CD8-positive, alpha-beta memory T cell (primary cell): ENCODE results near the gene GFOD1. TPM values are rescaled to one million over a fixed set of nuclear protein-coding genes. Genes with fewer than 3 reads are reported as not detected.

ENCODE experiments used
- CTCF ChIA-PET: fragments of 350-600 bp; sonication (Branson Sonifier 250); formaldehyde crosslinking; loops from one replicate; lab custom pipeline; 2021; ENCODE audit warnings: antibody characterized with exemption; lab: Charles Lee
- POLR2A ChIA-PET: fragments of 350-600 bp; sonication (Branson Sonifier 250); formaldehyde crosslinking; loops from one replicate; lab custom pipeline; 2021; ENCODE audit warnings: antibody characterized with exemption; lab: Charles Lee
- DNase-seq, 5 donors: peaks; one replicate each; pipeline versions ENCODE4 v3.0.0 to v3.0.0-alpha.2; 2020 to 2022; ENCODE audit warnings: mixed read lengths in 1 of 5
- H3K27ac ChIP-seq: one replicate; pipeline ENCODE4 v1.7.0; 2013; ENCODE audit warnings: low read depth, mild to moderate bottlenecking, low read length, moderate library complexity
- H3K27me3 ChIP-seq: 2 replicates; pipeline ENCODE4 v1.7.0; 2013; ENCODE audit warnings: low read length, mild to moderate bottlenecking; ENCODE audit not compliant: insufficient read depth, poor library complexity, severe bottlenecking
- H3K36me3 ChIP-seq: 2 replicates; pipeline ENCODE4 v1.7.0; 2013; ENCODE audit warnings: mild to moderate bottlenecking, low read length, moderate library complexity; ENCODE audit not compliant: insufficient read depth
- H3K4me1 ChIP-seq: 2 replicates; pipeline ENCODE4 v1.7.0; 2013; ENCODE audit warnings: mild to moderate bottlenecking, low read length, moderate library complexity; ENCODE audit not compliant: insufficient read depth
- H3K4me3 ChIP-seq: 2 replicates; pipeline ENCODE4 v1.7.0; 2013; ENCODE audit warnings: mild to moderate bottlenecking, low read length
- H3K9me3 ChIP-seq: 2 replicates; pipeline ENCODE4 v1.7.0; 2013; ENCODE audit warnings: mild to moderate bottlenecking, low read length
- H3K27ac Mint-ChIP-seq, 8 donors: one replicate each; pipeline ENCODE4 v1.8.0; 2020 to 2021; ENCODE audit warnings: mixed read lengths in 8 of 8, mild to moderate bottlenecking in 6 of 8, inconsistent platforms in 3 of 8, moderate library complexity in 3 of 8
- H3K27me3 Mint-ChIP-seq, 2 donors: one replicate each; pipeline ENCODE4 v1.8.0; 2020 to 2021; ENCODE audit warnings: mixed read lengths in 2 of 2, mild to moderate bottlenecking in 1 of 2, moderate library complexity in 1 of 2
- H3K36me3 Mint-ChIP-seq, 3 donors: one replicate each; pipeline ENCODE4 v1.8.0; 2020 to 2021; ENCODE audit warnings: mixed read lengths in 3 of 3, inconsistent platforms in 1 of 3, mild to moderate bottlenecking in 1 of 3
- H3K4me1 Mint-ChIP-seq, 3 donors: one replicate each; pipeline ENCODE4 v1.8.0; 2020 to 2021; ENCODE audit warnings: mixed read lengths in 3 of 3, inconsistent platforms in 1 of 3, mild to moderate bottlenecking in 1 of 3
- H3K4me3 Mint-ChIP-seq, 7 donors: one replicate each; pipeline ENCODE4 v1.8.0; 2020 to 2021; ENCODE audit warnings: mixed read lengths in 7 of 7, mild to moderate bottlenecking in 6 of 7, moderate library complexity in 4 of 7, inconsistent platforms in 2 of 7
- H3K9me3 Mint-ChIP-seq, 5 donors: one replicate each; pipeline ENCODE4 v1.8.0; 2020 to 2022; ENCODE audit warnings: mixed read lengths in 5 of 5, mild to moderate bottlenecking in 3 of 5, moderate library complexity in 2 of 5, inconsistent platforms in 1 of 5
- polyA plus RNA-seq: library from polyadenylated mRNA; unstranded; fragments of 300-500 nt; fragmentation: Illumina TruSeq; gene quantifications from one replicate; pipeline ENCODE4 v1.2.3, GENCODE V29; 2021
- total RNA-seq, 2 experiments: library from RNA; stranded (reverse); gene quantifications; one replicate each; pipeline ENCODE4 v1.2.3, GENCODE V29; 2021

GFOD1 gene
- total and polyA plus RNA-seq, 3 experiments from 2014 or later, result 3.6 to 8.7 (median 8.2) TPM

GRCh38 chr6:13451181-13451895 lies 36.1 kb downstream of the GFOD1 start:
- ChIA-PET POLR2A (no interaction called here), CTCF (interaction anchor here (1.2 kb wide), 1 partner anchor 16 kb away, joined by 3 read pairs; no protein-coding TSS in a partner anchor)
- Histone ChIP-seq H3K27ac (no peak overlapping the region), H3K27me3 (no peaks in the 10 kb centered on the region), H3K9me3 (no peaks in the 10 kb centered on the region), H3K4me3 (no peak overlapping the region), H3K4me1 (peaks cover 39% of the 10 kb centered on the region), H3K36me3 (no peaks in the 10 kb centered on the region)
- Mint-ChIP-seq H3K4me3 (no peak overlapping the region), H3K36me3 (peaks cover 0 to 3% (median 0%) of the 10 kb centered on the region in 3 donors), H3K27ac (peak overlapping the region in 1 of 8 donors; percentile 18), H3K27me3 (peaks cover 0 to 2% of the 10 kb centered on the region in 2 donors), H3K4me1 (peaks cover 37 to 57% (median 46%) of the 10 kb centered on the region in 3 donors), H3K9me3 (no peaks in the 10 kb centered on the region)
- DNase-seq, result no peak

DNA sequence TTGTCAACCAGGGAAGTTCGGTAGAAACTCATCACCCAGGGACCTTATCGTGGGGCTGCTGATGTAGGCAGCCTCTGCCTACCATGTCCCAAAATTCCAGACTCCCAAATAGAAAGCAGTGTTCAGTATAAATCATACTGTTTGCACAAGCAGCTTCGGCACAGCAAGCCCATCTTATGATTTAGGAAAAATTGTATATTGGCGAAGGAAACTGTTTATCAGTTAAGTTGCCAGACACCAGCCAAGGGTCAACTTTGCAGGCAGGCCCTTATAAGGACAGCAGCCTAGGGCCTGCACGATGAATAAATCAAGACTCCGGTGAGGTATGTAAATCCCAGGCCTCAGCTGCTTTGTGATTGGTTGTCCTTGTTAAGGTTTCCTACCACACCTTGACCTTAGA lies 36.8 kb downstream of the GFOD1 start:
- Histone ChIP-seq H3K36me3 (no peaks in the 10 kb centered on the region), H3K9me3 (no peaks in the 10 kb centered on the region), H3K4me3 (no peak overlapping the region), H3K27me3 (no peaks in the 10 kb centered on the region), H3K4me1 (peaks cover 36% of the 10 kb centered on the region), H3K27ac (no peak overlapping the region)
- Mint-ChIP-seq H3K4me3 (no peak overlapping the region), H3K27ac (peak overlapping the region in 1 of 8 donors; percentile 2), H3K36me3 (peaks cover 0 to 3% (median 0%) of the 10 kb centered on the region in 3 donors), H3K9me3 (no peaks in the 10 kb centered on the region), H3K4me1 (peaks cover 38 to 57% (median 44%) of the 10 kb centered on the region in 3 donors), H3K27me3 (peaks cover 0 to 2% of the 10 kb centered on the region in 2 donors)
- POLR2A ChIA-PET, result no interaction called here
- DNase-seq, result no peak
- CTCF ChIA-PET, result interaction anchor here (1.2 kb wide), 1 partner anchor 15 kb away, joined by 3 read pairs; no protein-coding TSS in a partner anchor

- POLR2A ChIA-PET, result no interaction called here
- no peaks in the 10 kb centered on the region for H3K36me3 ChIP-seq
- H3K27ac Mint-ChIP-seq, result peak overlapping the region in 6 of 8 donors; percentile 20 to 81 (median 66)
- H3K4me3 Mint-ChIP-seq, result peak overlapping the region in 4 of 7 donors; percentile 17 to 38 (median 26)
- H3K27ac ChIP-seq, result no peak overlapping the region
- no peaks in the 10 kb centered on the region for H3K27me3 Mint-ChIP-seq
- no peak for DNase-seq
- CTCF ChIA-PET, result no interaction called here
- no peak overlapping the region for H3K4me3 ChIP-seq
- H3K9me3 ChIP-seq, result no peaks in the 10 kb centered on the region
- H3K27me3 ChIP-seq, result no peaks in the 10 kb centered on the region
- H3K4me1 Mint-ChIP-seq, result peaks cover 23 to 37% (median 25%) of the 10 kb centered on the region in 3 donors
- H3K36me3 Mint-ChIP-seq, result peaks cover 0 to 3% (median 0%) of the 10 kb centered on the region in 3 donors
- H3K9me3 Mint-ChIP-seq, result no peaks in the 10 kb centered on the region
- H3K4me1 ChIP-seq, result peaks cover 13% of the 10 kb centered on the region
These were observed 39.3 kb downstream of the GFOD1 start for GRCh38 chr6:13447949-13448724.

GRCh38 chr6:13446381-13446780 lies 41.0 kb downstream of the GFOD1 start:
- H3K4me3 Mint-ChIP-seq, result no peak overlapping the region
- no peak overlapping the region for H3K4me3 ChIP-seq
- no peak for DNase-seq
- POLR2A ChIA-PET, result no interaction called here
- peaks cover 23 to 36% (median 23%) of the 10 kb centered on the region in 3 donors for H3K4me1 Mint-ChIP-seq
- no peaks in the 10 kb centered on the region for H3K9me3 Mint-ChIP-seq
- peaks cover 13% of the 10 kb centered on the region for H3K4me1 ChIP-seq
- no peaks in the 10 kb centered on the region for H3K27me3 Mint-ChIP-seq
- H3K27me3 ChIP-seq, result no peaks in the 10 kb centered on the region
- no peaks in the 10 kb centered on the region for H3K36me3 ChIP-seq
- CTCF ChIA-PET, result interaction anchor here (1.1 kb wide), 1 partner anchor 10 kb away, joined by 4 read pairs; no protein-coding TSS in a partner anchor
- H3K27ac ChIP-seq, result no peak overlapping the region
- peaks cover 0 to 3% (median 0%) of the 10 kb centered on the region in 3 donors for H3K36me3 Mint-ChIP-seq
- H3K9me3 ChIP-seq, result no peaks in the 10 kb centered on the region
- peak overlapping the region in 2 of 8 donors; percentile 39 to 76 for H3K27ac Mint-ChIP-seq

- Mint-ChIP-seq H3K36me3 (peaks cover 0 to 3% (median 0%) of the 10 kb centered on the region in 3 donors), H3K27ac (peak overlapping the region in 4 of 8 donors; percentile 9 to 81 (median 22)), H3K4me1 (peaks cover 23 to 36% (median 25%) of the 10 kb centered on the region in 3 donors), H3K9me3 (no peaks in the 10 kb centered on the region), H3K4me3 (no peak overlapping the region), H3K27me3 (no peaks in the 10 kb centered on the region)
- Histone ChIP-seq H3K27ac (no peak overlapping the region), H3K27me3 (no peaks in the 10 kb centered on the region), H3K9me3 (no peaks in the 10 kb centered on the region), H3K36me3 (no peaks in the 10 kb centered on the region), H3K4me1 (peaks cover 13% of the 10 kb centered on the region), H3K4me3 (no peak overlapping the region)
- POLR2A ChIA-PET, result no interaction called here
- CTCF ChIA-PET, result interaction anchor here (1.1 kb wide), 1 partner anchor 11 kb away, joined by 4 read pairs; no protein-coding TSS in a partner anchor
- DNase-seq, result no peak
These were observed 41.7 kb downstream of the GFOD1 start for GRCh38 chr6:13445744-13446115.

GRCh38 chr6:13445005-13445743 lies 42.2 kb downstream of the GFOD1 start:
- H3K4me3 ChIP-seq, result no peak overlapping the region
- Mint-ChIP-seq H3K4me3 (peak overlapping the region in 2 of 7 donors; percentile 1 to 2), H3K27me3 (no peaks in the 10 kb centered on the region), H3K9me3 (no peaks in the 10 kb centered on the region), H3K36me3 (no peaks in the 10 kb centered on the region), H3K27ac (peak overlapping the region in 4 of 8 donors; percentile 4 to 81 (median 40)), H3K4me1 (peaks cover 23 to 36% (median 25%) of the 10 kb centered on the region in 3 donors)
- ChIA-PET CTCF (interaction anchor here (1.1 to 1.3 kb wide), 3 partner anchors 11 to 18 kb away, joined by 3 to 4 read pairs (median 3); no protein-coding TSS in a partner anchor), POLR2A (no interaction called here)
- peaks cover 13% of the 10 kb centered on the region for H3K4me1 ChIP-seq
- no peaks in the 10 kb centered on the region for H3K9me3 ChIP-seq
- no peaks in the 10 kb centered on the region for H3K27me3 ChIP-seq
- no peak overlapping the region for H3K27ac ChIP-seq
- no peaks in the 10 kb centered on the region for H3K36me3 ChIP-seq
- DNase-seq, result no peak

DNA sequence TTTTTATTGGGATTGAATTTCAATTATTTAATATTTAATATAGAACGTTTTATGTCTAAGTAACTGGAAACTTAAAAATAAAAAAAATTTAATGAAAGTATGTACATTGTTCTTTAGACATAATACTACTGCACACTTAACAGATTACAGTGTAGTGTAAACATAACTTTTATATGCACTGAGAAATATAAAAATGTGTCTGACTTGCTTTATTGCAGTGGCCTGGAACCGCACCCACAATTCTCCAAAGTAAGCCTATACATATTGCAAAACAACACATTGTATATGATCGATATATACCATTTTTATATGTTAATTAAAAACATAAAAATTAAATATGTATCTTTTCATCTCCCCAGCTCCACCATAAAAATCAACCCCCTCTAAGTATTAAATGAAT lies 42.8 kb downstream of the GFOD1 start:
- CTCF ChIA-PET, result interaction anchor here (1.1 to 1.3 kb wide), 2 partner anchors 14 to 17 kb away, joined by 3 read pairs; no protein-coding TSS in a partner anchor

More for the DNA sequence above, 42.8 kb downstream of the GFOD1 start:
- no peak for DNase-seq
- H3K36me3 Mint-ChIP-seq, result no peaks in the 10 kb centered on the region
- Histone ChIP-seq H3K27ac (no peak overlapping the region), H3K27me3 (no peaks in the 10 kb centered on the region), H3K4me1 (peaks cover 13% of the 10 kb centered on the region), H3K36me3 (no peaks in the 10 kb centered on the region), H3K9me3 (no peaks in the 10 kb centered on the region), H3K4me3 (no peak overlapping the region)
- H3K4me1 Mint-ChIP-seq, result peaks cover 23 to 36% (median 24%) of the 10 kb centered on the region in 3 donors
- no peaks in the 10 kb centered on the region for H3K27me3 Mint-ChIP-seq
- peak overlapping the region in 1 of 7 donors; percentile 1 for H3K4me3 Mint-ChIP-seq
- no peaks in the 10 kb centered on the region for H3K9me3 Mint-ChIP-seq
- POLR2A ChIA-PET, result no interaction called here
- no peak overlapping the region for H3K27ac Mint-ChIP-seq
